HEK293 (cell line): Measurements from ENCODE around the gene HYI.

ENCODE experiments used
- CTCF ChIP-seq: fragments of 450-650 bp; formaldehyde crosslinking; IDR thresholded peaks from 2 replicates; pipeline ENCODE4 v1.5.1; 2016; ENCODE audit warnings: missing biosample characterization, missing genetic modification characterization
- KLF9 ChIP-seq: fragments of 450-650 bp; formaldehyde crosslinking; IDR thresholded peaks from 2 replicates; pipeline ENCODE4 v1.5.1; 2016; ENCODE audit warnings: missing biosample characterization, missing genetic modification characterization, low read depth
- PRDM10 ChIP-seq: fragments of 450-650 bp; formaldehyde crosslinking; IDR thresholded peaks from 2 replicates; pipeline ENCODE4 v1.5.1; 2016; ENCODE audit warnings: missing biosample characterization, missing genetic modification characterization
- YY1 ChIP-seq: fragments of 450-650 bp; formaldehyde crosslinking; IDR thresholded peaks from 2 replicates; pipeline ENCODE4 v1.5.1; 2018; ENCODE audit warnings: missing biosample characterization, missing genetic modification characterization
- ZBTB49 ChIP-seq: fragments of 450-650 bp; formaldehyde crosslinking; IDR thresholded peaks from 2 replicates; pipeline ENCODE4 v1.5.1; 2016; ENCODE audit warnings: missing biosample characterization, missing genetic modification characterization, low read depth
- ZBTB7A ChIP-seq: fragments of 450-650 bp; formaldehyde crosslinking; IDR thresholded peaks from 2 replicates; pipeline ENCODE4 v1.5.1; 2016; ENCODE audit warnings: low read depth, missing biosample characterization, missing genetic modification characterization
- ZFP41 ChIP-seq: fragments of 450-650 bp; formaldehyde crosslinking; IDR thresholded peaks from 2 replicates; pipeline ENCODE4 v1.5.1; 2016; ENCODE audit warnings: missing biosample characterization, missing genetic modification characterization, borderline replicate concordance
- ZNF16 ChIP-seq: fragments of 450-650 bp; formaldehyde crosslinking; IDR thresholded peaks from 2 replicates; pipeline ENCODE4 v1.5.1; 2016; ENCODE audit warnings: low read depth, missing biosample characterization, missing genetic modification characterization
- ZNF175 ChIP-seq: fragments of 450-650 bp; formaldehyde crosslinking; IDR thresholded peaks from 2 replicates; pipeline ENCODE4 v1.5.1; 2016; ENCODE audit warnings: missing biosample characterization, missing genetic modification characterization
- ZNF184 ChIP-seq: fragments of 450-650 bp; IDR thresholded peaks from 2 replicates; pipeline ENCODE4 v1.5.1; 2018; ENCODE audit warnings: missing biosample characterization, mild to moderate bottlenecking, missing genetic modification characterization
- ZNF768 ChIP-seq: fragments of 450-650 bp; formaldehyde crosslinking; IDR thresholded peaks from 2 replicates; pipeline ENCODE4 v1.5.1; 2018; ENCODE audit warnings: missing biosample characterization, mild to moderate bottlenecking, missing genetic modification characterization
- TF ChIP-seq, protein P1 (sequence below): fragments of 450-650 bp; formaldehyde crosslinking; IDR thresholded peaks from 2 replicates; pipeline ENCODE4 v1.5.1; 2016; ENCODE audit warnings: missing biosample characterization, missing genetic modification characterization

- no peak for TF ChIP-seq CTCF (tag by site-specific recombination)
- no peak for TF ChIP-seq ZNF768 (tag by site-specific recombination)
- no peak for TF ChIP-seq ZNF175 (tag by site-specific recombination)
- TF ChIP-seq, protein P1, sequence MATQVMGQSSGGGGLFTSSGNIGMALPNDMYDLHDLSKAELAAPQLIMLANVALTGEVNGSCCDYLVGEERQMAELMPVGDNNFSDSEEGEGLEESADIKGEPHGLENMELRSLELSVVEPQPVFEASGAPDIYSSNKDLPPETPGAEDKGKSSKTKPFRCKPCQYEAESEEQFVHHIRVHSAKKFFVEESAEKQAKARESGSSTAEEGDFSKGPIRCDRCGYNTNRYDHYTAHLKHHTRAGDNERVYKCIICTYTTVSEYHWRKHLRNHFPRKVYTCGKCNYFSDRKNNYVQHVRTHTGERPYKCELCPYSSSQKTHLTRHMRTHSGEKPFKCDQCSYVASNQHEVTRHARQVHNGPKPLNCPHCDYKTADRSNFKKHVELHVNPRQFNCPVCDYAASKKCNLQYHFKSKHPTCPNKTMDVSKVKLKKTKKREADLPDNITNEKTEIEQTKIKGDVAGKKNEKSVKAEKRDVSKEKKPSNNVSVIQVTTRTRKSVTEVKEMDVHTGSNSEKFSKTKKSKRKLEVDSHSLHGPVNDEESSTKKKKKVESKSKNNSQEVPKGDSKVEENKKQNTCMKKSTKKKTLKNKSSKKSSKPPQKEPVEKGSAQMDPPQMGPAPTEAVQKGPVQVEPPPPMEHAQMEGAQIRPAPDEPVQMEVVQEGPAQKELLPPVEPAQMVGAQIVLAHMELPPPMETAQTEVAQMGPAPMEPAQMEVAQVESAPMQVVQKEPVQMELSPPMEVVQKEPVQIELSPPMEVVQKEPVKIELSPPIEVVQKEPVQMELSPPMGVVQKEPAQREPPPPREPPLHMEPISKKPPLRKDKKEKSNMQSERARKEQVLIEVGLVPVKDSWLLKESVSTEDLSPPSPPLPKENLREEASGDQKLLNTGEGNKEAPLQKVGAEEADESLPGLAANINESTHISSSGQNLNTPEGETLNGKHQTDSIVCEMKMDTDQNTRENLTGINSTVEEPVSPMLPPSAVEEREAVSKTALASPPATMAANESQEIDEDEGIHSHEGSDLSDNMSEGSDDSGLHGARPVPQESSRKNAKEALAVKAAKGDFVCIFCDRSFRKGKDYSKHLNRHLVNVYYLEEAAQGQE (tag by site-specific recombination) = no peak
- TF ChIP-seq KLF9 (tag by site-specific recombination) = no peak
- TF ChIP-seq ZBTB49 = no peak
- no peak for TF ChIP-seq ZBTB7A (tag by site-specific recombination)
- no peak for TF ChIP-seq YY1 (tag by site-specific recombination)
- no peak for TF ChIP-seq ZNF184 (tag by site-specific recombination)
- no peak for TF ChIP-seq ZNF16 (tag by site-specific recombination)
- TF ChIP-seq PRDM10 (tag by site-specific recombination) = no peak
- no peak for TF ChIP-seq ZFP41 (tag by site-specific recombination)
Observed at GRCh38 chr1:43495204-43495603, 41.5 kb upstream of the HYI start.
